Colonic mucosa (tissue), 4 donors: Measurements from ENCODE around the gene WT1. TPM values are rescaled to one million over a fixed set of nuclear protein-coding genes. Genes with fewer than 3 reads are reported as not detected.

Source experiments
- DNase-seq: peaks from one replicate; pipeline ENCODE4 v3.0.0-alpha.2; 2020
- H3K27ac ChIP-seq: fragments of 200-600 bp; one replicate; pipeline ENCODE4 v1.8.0; 2021
- H3K27me3 ChIP-seq: fragments of 200-600 bp; one replicate; pipeline ENCODE4 v1.8.0; 2021
- H3K36me3 ChIP-seq: fragments of 200-600 bp; one replicate; pipeline ENCODE4 v1.8.0; 2021
- H3K4me1 ChIP-seq: fragments of 200-600 bp; one replicate; pipeline ENCODE4 v1.8.0; 2021; ENCODE audit warnings: mild to moderate bottlenecking
- H3K4me3 ChIP-seq: fragments of 200-600 bp; one replicate; pipeline ENCODE4 v1.8.0; 2021
- H3K9ac ChIP-seq, 2 donors: one replicate each; pipeline ENCODE4 v1.7.0; 2013; ENCODE audit warnings: control low read depth in 2 of 2, low read depth in 2 of 2, low read length in 2 of 2
- H3K9me3 ChIP-seq: fragments of 200-600 bp; one replicate; pipeline ENCODE4 v1.8.0; 2021
- CTCF ChIP-seq: fragments of 200-600 bp; IDR thresholded peaks from one replicate; pipeline ENCODE4 v1.8.0; 2022; ENCODE audit warnings: antibody characterized with exemption, mild to moderate bottlenecking
- intact Hi-C: fragments of 100-400 bp; cut with DNase I; formaldehyde crosslinking; loops from one replicate; pipeline ENCODE4 v1.14.1; 2022
- total RNA-seq, 2 donors: library from RNA; stranded (reverse); fragmentation: NEBNext Ultra II Directional in 1 of 2; extraction: Animal tissue kit (Norgen Biotek cat#: 25700) in 1 of 2; gene quantifications; one replicate each; pipeline ENCODE4 v1.2.1, GENCODE V29; 2021
- donor health status: healthy.
- donor health status: DM: no; HTN: no; CAD: no.
- donor health status: DM: no; HTN: no; CAD: no.

Gene WT1
- total RNA-seq, 2 donors from 2014 or later = 0.32 TPM; not detected in 1

DNA sequence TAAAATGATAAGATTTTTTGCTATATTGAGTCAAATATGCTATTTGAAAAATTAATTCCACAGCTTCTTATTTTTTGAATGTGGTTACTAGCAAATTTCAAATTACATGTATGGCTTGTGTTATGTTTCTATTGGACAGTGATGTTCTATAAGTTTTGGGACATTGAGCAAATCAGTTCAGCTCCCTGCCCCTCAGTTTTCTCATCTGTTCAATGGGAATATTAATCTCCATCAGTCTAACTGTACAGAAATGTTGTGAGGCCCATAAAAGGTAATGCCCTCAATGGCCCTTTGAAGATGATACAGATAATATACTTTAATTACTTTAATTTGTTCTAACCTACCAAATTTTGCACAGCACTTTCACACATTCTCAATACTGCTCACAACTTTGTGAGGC, 15.2 kb downstream of the WT1 start:
- intact Hi-C loops = no loop called here
- no peak overlapping the region for H3K4me3 ChIP-seq
- no peak overlapping the region for H3K9ac ChIP-seq
- no peaks in the 10 kb centered on the region for H3K4me1 ChIP-seq
- no peak for DNase-seq
- H3K36me3 ChIP-seq = no peaks in the 10 kb centered on the region
- H3K27me3 ChIP-seq = peaks cover under 1% of the 10 kb centered on the region
- H3K9me3 ChIP-seq = no peaks in the 10 kb centered on the region
- no peak for TF ChIP-seq CTCF
- no peak overlapping the region for H3K27ac ChIP-seq

- Histone ChIP-seq H3K27ac (no peak overlapping the region), H3K4me1 (no peaks in the 10 kb centered on the region), H3K27me3 (no peaks in the 10 kb centered on the region), H3K9me3 (no peaks in the 10 kb centered on the region), H3K36me3 (no peaks in the 10 kb centered on the region), H3K4me3 (no peak overlapping the region), H3K9ac (no peak overlapping the region)
- intact Hi-C loops = no loop called here
- TF ChIP-seq CTCF = no peak
- DNase-seq = no peak
Measured at GRCh38 chr11:32418836-32419235, 16.5 kb downstream of the WT1 start.

GRCh38 chr11:32417806-32418205, 17.5 kb downstream of the WT1 start:
- Histone ChIP-seq H3K27ac (no peak overlapping the region), H3K4me3 (no peak overlapping the region), H3K36me3 (no peaks in the 10 kb centered on the region), H3K9me3 (no peaks in the 10 kb centered on the region), H3K27me3 (no peaks in the 10 kb centered on the region), H3K9ac (no peak overlapping the region), H3K4me1 (no peaks in the 10 kb centered on the region)
- no peak for DNase-seq
- intact Hi-C loops = no loop called here
- TF ChIP-seq CTCF = no peak

- Histone ChIP-seq H3K27me3 (no peaks in the 10 kb centered on the region), H3K36me3 (no peaks in the 10 kb centered on the region), H3K4me1 (no peaks in the 10 kb centered on the region), H3K9me3 (no peaks in the 10 kb centered on the region), H3K9ac (no peak overlapping the region), H3K4me3 (no peak overlapping the region), H3K27ac (no peak overlapping the region)
- TF ChIP-seq CTCF = no peak
- intact Hi-C loops = no loop called here
- no peak for DNase-seq
Measured at GRCh38 chr11:32416301-32416700, 19.0 kb downstream of the WT1 start.

DNA sequence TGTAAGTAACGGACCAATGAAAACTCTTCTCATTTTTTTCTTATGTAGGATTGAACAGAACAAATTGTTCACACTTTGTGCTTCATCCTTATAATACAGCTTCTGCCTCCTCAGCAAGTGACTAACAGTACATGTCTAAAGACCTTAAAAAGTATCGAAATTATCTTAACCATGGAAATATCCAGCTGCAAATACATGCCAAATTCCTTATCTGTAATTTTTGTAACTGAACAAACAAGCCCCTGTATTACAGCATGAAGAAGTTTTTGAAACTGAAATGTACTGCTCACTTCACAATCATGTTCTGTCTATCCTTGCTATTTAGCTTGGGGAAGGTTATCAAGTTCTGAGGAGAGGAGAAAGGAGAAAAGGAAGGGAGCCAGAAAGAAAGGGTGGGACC, 20.4 kb downstream of the WT1 start:
- Histone ChIP-seq H3K36me3 (no peaks in the 10 kb centered on the region), H3K9me3 (no peaks in the 10 kb centered on the region), H3K27ac (no peak overlapping the region), H3K9ac (no peak overlapping the region), H3K4me3 (no peak overlapping the region), H3K27me3 (no peaks in the 10 kb centered on the region), H3K4me1 (no peaks in the 10 kb centered on the region)
- intact Hi-C loops = no loop called here
- no peak for TF ChIP-seq CTCF
- DNase-seq = no peak
